RWPE2 (cell line): Measurements from ENCODE around the gene ERRFI1.

Experiments used
- ATAC-seq: fragments of 200-7000 bp; cut with Tn5 transposase; 3 replicates; pipeline ENCODE4 v1.9.1; 2021; ENCODE audit warnings: low read depth
- DNase-seq: peaks from one replicate; pipeline ENCODE4 v3.0.0-alpha.2; 2020; ENCODE audit warnings: low spot score
- H3K27ac ChIP-seq: fragments of 450-650 bp; 2 replicates; pipeline ENCODE4 v1.5.1; 2017; ENCODE audit warnings: mild to moderate bottlenecking; ENCODE audit not compliant: poor library complexity, severe bottlenecking
- H3K27me3 ChIP-seq: fragments of 250-450 bp; sonication (Bioruptor Pico); 2 replicates; pipeline ENCODE4 v1.5.1; 2021; ENCODE audit warnings: mild to moderate bottlenecking, moderate library complexity; ENCODE audit not compliant: insufficient read depth, poor library complexity, severe bottlenecking
- H3K36me3 ChIP-seq: fragments of 250-450 bp; sonication (Bioruptor Pico); 2 replicates; pipeline ENCODE4 v1.5.1; 2020; ENCODE audit warnings: low read depth, mild to moderate bottlenecking, moderate library complexity
- H3K4me1 ChIP-seq: fragments of 250-450 bp; sonication (Bioruptor Pico); 2 replicates; pipeline ENCODE4 v1.5.1; 2021; ENCODE audit warnings: mild to moderate bottlenecking, moderate library complexity; ENCODE audit not compliant: insufficient read depth, poor library complexity, severe bottlenecking
- H3K4me3 ChIP-seq: fragments of 250-450 bp; sonication (Bioruptor Pico); 2 replicates; pipeline ENCODE4 v1.5.1; 2021; ENCODE audit warnings: mild to moderate bottlenecking, moderate library complexity; ENCODE audit not compliant: severe bottlenecking
- H3K9me3 ChIP-seq: fragments of 250-450 bp; sonication (Bioruptor Pico); 2 replicates; pipeline ENCODE4 v1.5.1; 2021; ENCODE audit warnings: mild to moderate bottlenecking, moderate library complexity; ENCODE audit not compliant: severe bottlenecking
- CTCF ChIP-seq: fragments of 450-650 bp; IDR thresholded peaks from one replicate; pipeline ENCODE4 v1.5.1; 2017; ENCODE audit warnings: mild to moderate bottlenecking, moderate library complexity; ENCODE audit not compliant: poor library complexity, severe bottlenecking

Gene ERRFI1

GRCh38 chr1:8040586-8040985 is 14.5 kb upstream of the ERRFI1 start:
- Histone ChIP-seq H3K4me3 (no peak overlapping the region), H3K27ac (peak overlapping the region; percentile 82), H3K36me3 (no peaks in the 10 kb centered on the region), H3K4me1 (peaks cover 21% of the 10 kb centered on the region), H3K27me3 (no peaks in the 10 kb centered on the region), H3K9me3 (peaks cover 3% of the 10 kb centered on the region)
- no peak for TF ChIP-seq CTCF
- ATAC-seq: peak; percentile 97
- DNase-seq: peak; percentile 95

GRCh38 chr1:8039071-8039470 is 13.0 kb upstream of the ERRFI1 start:
- H3K36me3 ChIP-seq: no peaks in the 10 kb centered on the region
- TF ChIP-seq CTCF: no peak
- peaks cover 3% of the 10 kb centered on the region for H3K9me3 ChIP-seq
- DNase-seq: no peak
- no peaks in the 10 kb centered on the region for H3K27me3 ChIP-seq
- peaks cover 14% of the 10 kb centered on the region for H3K4me1 ChIP-seq
- H3K4me3 ChIP-seq: no peak overlapping the region
- peak overlapping the region; percentile 82 for H3K27ac ChIP-seq
- no peak for ATAC-seq

GRCh38 chr1:8035289-8035688 is 9.2 kb upstream of the ERRFI1 start:
- H3K4me3 ChIP-seq: no peak overlapping the region
- ATAC-seq: peak; percentile 35
- TF ChIP-seq CTCF: no peak
- no peaks in the 10 kb centered on the region for H3K9me3 ChIP-seq
- no peaks in the 10 kb centered on the region for H3K27me3 ChIP-seq
- peak overlapping the region; percentile 11 for H3K27ac ChIP-seq
- no peak for DNase-seq
- peaks cover 9% of the 10 kb centered on the region for H3K4me1 ChIP-seq
- H3K36me3 ChIP-seq: no peaks in the 10 kb centered on the region

- ATAC-seq (no peak), DNase-seq (no peak)
- no peaks in the 10 kb centered on the region for H3K36me3 ChIP-seq
- H3K4me1 ChIP-seq: peaks cover 16% of the 10 kb centered on the region
- H3K4me3 ChIP-seq: no peak overlapping the region
- no peak for TF ChIP-seq CTCF
- H3K27ac ChIP-seq: no peak overlapping the region
- H3K27me3 ChIP-seq: no peaks in the 10 kb centered on the region
- H3K9me3 ChIP-seq: no peaks in the 10 kb centered on the region
These were observed 7.2 kb upstream of the ERRFI1 start for GRCh38 chr1:8033322-8033721.

GRCh38 chr1:8032366-8032910 is 6.3 kb upstream of the ERRFI1 start:
- Histone ChIP-seq H3K9me3 (no peaks in the 10 kb centered on the region), H3K27ac (peak overlapping the region; percentile 24), H3K36me3 (no peaks in the 10 kb centered on the region), H3K27me3 (no peaks in the 10 kb centered on the region), H3K4me3 (no peak overlapping the region), H3K4me1 (peaks cover 25% of the 10 kb centered on the region)
- DNase-seq (no peak), ATAC-seq (no peak)
- no peak for TF ChIP-seq CTCF
